Kidney tubule cell (primary cell): ENCODE results near the gene HNRNPA2B1.
"Not testable (repeated sequence)": the region's sequence is repeated elsewhere in the genome, so short reads cannot be mapped to it uniquely, and the experiment has no call there.

Experiments used
- DNase-seq: peaks from one replicate; pipeline ENCODE4 v3.0.0-alpha.2; 2018; ENCODE audit warnings: low spot score

Gene HNRNPA2B1

DNA sequence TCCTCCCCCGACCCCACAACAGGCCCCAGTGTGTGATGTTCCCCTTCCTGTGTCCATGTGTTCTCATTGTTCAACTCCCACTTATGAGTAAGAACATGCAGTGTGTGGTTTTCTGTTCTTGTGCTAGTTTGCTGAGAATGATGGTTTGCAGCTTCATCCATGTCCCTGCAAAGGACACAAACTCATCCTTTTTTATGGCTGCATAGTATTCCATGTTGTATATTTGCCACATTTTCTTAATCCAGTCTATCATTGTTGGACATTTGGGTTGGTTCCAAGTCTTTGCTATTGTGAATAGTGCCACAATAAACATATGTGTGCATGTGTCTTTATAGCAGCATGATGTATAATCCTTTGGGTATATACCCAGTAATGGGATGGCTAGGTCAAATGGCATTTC is 36.7 kb downstream of the HNRNPA2B1 start:
- not testable (repeated sequence) for DNase-seq

DNA sequence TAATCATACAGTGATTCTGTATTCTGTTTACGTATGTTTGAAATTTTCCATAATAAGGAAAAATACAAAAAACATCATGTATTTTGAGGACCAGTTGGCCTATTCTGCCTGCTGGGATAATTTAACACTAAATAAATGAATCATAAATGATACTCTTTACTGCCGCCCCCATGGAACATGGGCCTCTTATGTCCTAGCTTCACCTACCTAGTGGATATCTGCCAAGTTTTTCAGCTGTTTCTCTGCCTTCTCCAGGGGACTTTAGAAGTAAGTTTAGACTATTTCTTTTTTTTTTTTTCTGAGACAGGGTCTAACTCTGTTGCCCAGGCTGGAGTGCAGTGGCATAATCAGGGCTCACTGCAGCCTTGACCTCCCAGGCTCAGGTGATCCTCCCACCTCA is 38.1 kb downstream of the HNRNPA2B1 start:
- no peak for DNase-seq

DNA sequence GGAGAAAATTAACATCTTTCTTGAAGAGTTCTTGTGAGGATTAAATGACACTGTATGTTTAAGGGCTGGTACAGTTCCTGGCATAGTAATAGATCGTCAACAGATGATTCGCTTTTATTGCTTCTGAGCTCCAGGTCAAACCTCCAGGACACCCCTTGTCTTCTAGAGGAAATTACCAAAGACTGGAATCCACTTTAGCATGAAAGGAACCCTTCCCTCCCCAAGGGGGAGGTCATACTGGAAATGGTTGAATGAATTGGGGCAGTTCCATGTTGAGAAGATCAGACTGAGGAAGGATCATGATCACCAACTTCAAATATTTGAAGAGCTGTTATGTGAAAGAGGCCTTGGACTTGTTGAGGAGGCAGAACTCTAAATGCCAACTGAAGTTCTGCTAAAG is 39.6 kb downstream of the HNRNPA2B1 start:
- DNase-seq, result peak; percentile 56

DNA sequence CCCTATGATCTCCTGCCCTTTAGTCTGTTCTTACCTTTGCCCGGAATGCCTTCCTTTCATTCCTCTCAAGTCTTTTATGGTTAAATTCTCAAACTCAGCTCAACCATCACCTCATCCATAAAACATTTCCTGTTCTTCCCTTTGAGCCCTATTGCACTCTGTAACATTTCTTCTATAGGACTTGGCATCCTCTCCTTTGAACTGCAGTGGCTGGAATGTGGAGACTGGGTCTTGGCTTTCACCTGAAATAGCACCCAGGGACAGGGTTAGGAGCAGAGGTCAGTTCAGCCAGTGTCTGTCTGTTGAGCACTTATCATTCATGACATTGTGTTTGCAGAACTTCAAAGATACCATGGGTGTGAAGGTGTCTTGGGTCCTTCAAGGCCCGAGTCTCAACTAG is 41.3 kb downstream of the HNRNPA2B1 start:
- DNase-seq, result peak; percentile 71

DNA sequence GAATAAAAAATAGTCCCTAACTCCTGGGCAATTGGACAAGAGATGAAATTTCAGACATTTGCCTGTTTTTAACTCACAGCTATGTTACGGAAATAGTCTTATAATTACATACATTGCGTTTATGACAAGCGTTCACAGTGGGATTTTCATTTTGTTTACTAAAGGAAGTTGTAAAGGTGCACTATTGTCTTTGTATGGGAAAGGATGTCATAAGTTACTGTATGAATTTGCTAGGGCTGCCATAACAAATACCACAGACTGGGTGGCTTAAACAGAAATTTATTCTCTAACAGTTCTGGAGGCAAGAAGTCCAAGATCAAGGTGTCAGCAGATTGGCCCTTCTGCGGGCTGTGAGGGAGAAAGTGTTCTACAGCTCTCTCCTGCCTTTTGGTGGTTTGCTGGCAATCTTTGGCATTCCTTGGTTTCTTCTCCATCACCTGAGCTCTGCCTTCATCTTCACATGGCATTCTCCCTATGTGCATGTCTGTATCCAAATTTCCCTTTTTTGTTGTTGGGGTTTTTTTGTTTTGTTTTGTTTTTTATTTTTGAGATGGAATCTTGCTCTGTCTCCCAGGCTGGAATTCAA is 42.9 kb downstream of the HNRNPA2B1 start:
- DNase-seq, result no peak

DNA sequence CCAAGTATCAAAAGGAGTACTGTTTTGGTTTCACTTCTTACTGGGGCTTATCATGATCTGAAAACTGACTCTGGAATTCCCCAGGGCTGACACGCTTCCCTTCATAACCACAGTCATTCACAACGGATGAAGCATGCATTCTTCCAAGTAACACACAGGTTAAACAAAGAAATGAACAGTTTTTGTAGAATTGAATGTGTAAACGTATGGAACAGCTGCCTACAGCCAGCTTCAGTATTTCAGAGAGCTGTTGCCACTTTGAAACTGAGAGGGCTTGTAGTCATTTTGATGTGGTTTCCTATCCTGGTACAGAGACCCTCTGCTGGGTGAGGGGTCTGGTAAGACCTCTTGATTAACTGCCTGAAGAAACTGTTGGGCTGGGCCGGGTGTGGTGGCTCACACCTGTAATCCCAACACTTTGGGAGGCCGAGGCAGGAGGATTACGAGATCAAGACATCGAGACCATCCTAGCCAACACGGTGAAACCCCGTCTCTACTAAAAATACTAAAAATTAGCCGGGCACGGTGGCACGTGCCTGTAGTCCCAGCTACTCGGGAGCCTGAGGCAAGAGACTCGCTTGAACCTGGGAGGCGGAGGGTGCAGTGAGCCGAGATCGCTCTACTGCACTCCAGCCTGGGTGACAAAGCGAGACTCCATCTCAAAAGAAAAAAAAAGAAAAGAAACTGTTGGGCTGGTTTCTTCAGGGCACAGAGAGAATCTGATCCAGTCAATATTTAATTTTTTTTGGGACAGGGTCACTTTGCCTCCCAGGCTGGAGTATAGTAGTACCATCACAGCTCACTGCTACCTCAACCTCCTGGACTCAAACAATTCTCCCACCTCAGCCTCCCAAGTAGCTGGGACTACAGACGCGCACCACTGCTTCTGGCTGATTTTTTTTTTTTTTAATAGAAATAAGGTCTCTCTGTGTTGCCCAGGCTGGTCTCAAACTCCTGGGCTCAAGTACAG is 43.8 kb downstream of the HNRNPA2B1 start:
- DNase-seq, result peak; percentile 96

DNA sequence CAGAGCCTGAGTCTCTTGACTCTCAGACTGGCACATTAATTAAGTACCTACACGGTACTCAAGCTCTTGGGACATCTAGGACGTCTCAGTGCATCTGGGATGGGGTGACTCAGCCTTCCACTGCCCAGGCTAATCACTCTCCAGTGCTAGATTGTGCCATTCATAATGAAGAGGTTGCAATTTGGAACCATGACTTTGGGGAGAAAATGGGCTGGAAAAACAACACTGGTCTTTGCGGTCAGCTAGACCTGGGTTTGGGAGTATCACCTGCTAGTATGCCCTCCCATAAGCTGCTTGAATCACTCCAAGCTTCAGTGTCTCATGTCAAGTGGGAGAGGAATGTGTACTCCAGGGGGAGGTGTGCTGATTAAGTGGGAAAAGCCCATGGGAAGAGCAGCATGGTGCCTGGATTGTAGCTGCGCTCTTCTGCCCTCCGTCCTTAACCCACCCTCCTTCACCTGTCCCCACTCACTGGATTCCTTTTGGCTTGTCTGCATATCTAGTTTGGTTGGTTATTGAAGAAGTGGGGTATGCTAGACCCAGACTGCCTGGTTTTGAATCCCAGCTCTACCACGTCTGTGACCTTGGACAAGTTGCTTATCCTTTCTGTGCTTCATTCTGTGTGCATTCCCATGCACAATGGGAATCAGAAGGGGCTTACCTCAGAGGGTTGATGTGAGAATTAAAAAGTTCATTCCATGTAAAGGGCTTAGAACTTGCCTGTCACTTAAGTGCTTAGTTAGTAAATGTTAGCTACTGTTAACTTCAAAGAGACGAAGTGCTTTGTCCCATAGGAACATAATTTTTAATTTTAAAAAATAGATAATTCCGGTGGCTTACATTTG is 44.8 kb downstream of the HNRNPA2B1 start:
- peak; percentile 81 for DNase-seq

DNA sequence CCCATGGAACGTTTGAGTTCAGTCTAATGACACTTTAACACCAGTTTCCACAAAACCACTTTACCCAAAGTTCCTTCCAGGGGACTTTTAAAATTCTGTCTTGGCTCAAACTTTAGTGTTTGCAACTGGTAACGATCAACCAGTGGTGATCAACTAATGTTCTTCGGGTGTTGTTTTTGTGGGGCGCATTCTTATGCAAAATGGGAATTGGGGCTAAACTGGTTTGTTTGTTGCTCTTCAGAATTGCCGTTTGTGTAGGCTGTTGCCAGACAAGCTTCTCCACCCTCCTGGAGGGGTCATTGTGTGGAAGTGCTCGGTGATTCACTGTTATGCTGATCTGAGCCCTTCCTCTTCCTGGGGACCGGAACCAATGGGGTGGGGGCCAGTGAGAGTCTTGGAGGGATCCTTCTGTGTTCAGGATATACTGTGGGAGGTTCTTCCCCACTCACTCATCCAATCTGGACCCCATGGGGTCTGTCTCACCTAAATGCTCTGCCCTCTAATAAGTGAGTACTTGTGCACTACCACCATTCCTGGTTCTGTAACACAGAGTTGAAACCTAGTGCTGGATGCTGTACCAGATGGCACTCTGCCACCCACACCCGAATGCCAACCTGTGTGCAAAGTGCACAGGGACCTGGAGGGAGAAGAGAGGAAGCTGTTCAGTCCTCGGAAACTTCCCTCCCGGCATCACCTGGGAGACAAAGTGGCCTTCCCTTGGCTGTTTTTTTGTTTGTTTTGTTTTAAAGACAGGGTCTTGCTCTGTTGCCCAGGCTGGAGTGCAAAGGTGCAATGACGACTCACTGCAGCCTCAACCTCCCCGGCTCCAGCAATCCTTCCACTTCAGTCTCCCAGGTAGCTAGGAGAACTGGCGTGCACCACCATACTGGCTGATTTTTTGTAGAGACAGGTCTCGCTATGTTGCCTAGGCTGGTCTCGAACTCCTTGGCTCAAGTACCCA is 46.4 kb downstream of the HNRNPA2B1 start:
- peak; percentile 83 for DNase-seq

DNA sequence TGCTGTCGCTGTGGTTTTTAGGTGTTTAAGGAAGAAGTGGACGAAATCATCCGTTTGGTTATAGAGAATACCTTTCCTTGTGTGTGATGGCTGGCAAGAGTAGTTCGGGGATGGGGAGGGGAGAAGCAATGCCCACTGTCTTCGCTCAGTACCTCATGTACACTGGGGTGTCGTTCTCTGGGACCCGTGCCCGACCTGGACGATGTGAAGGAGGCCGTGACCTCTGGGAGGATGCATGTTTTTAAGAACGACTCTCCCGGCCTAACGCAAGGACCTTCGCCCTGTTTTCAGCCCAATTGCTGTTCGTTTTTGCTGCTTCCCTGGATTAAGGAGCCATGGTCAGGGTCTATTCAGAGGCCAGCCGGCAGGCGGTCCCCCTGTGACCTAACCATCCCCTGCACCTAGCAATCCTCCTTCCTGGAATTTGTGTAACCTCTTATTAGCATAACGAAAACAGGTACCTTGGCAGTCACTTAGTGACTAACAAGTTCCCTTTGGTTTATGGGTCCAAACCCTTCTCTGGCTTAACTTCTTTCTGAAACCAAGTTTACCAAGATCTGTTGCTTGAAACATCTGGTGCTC is 47.2 kb downstream of the HNRNPA2B1 start:
- DNase-seq, result peak; percentile 64

DNA sequence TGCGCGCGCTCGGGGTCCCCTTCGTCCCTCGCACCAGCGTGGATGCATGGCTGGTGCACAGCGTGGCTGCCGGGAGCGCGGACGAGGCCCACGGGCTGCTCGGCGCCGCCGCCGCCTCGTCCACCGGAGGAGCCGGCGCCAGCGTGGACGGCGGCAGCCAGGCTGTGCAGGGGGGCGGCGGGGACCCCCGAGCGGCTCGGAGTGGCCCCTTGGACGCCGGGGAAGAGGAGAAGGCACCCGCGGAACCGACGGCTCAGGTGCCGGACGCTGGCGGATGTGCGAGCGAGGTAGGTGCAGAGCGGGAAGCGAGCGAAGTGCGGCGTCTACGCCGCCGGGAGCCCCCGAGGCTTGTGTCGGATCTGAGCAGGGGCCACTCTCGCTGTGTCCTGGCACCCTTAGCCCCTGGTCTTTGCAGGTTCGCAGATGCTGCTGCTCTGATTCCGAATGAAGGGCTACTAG is 47.7 kb downstream of the HNRNPA2B1 start:
- peak; percentile 29 for DNase-seq

DNA sequence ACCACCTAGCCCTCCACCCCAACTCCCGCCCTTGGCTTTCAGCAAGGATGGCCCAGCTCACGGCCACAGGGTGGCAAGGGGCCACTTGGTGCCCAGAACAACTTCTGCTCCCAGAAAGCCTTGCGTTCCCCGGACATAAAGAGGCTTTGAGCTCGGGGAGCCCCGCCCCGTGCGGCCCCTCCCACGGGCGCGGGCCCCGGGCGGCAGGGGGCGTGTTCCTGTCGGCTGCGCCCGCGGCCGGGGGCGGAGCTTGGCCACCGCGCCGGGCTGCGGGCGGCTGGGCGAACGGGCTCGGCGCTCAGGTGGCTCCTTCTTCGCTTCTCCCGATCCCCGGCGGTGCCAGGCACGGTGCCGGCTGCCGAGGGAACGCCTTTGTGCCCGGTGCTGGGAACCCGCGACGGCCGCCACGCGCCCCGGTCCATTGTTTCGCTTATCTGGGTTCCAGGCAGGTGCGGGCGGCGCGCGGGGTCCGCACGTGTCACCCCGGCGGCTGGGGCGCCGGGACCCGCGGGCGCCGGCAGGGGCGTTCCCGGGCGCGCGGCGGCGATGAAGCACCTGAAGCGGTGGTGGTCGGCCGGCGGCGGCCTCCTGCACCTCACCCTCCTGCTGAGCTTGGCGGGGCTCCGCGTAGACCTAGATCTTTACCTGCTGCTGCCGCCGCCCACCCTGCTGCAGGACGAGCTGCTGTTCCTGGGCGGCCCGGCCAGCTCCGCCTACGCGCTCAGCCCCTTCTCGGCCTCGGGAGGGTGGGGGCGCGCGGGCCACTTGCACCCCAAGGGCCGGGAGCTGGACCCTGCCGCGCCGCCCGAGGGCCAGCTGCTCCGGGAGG is 48.4 kb downstream of the HNRNPA2B1 start, which contains the start of gene NFE2L3:
NFE2L3 (plus strand) TSS at position 246 of the 829 bp plus-strand sequence; CDS start at position 547, 301 bp downstream.
- peak; percentile 90 for DNase-seq

DNA sequence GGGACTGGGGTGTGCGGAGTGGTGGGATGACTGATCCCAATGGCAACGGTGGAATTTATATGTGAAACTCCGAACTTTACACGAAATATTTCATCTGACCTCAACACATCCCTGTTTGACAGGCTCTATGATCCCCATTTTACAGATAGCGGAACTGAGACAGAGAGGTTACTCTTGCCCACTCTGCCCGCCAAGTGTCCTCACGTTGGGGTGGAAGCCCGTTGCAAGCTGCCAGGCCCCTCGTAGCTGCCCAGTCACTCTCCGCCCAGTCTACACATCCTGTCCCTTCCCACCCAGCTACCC is 48.9 kb downstream of the HNRNPA2B1 start:
- no peak for DNase-seq

DNA sequence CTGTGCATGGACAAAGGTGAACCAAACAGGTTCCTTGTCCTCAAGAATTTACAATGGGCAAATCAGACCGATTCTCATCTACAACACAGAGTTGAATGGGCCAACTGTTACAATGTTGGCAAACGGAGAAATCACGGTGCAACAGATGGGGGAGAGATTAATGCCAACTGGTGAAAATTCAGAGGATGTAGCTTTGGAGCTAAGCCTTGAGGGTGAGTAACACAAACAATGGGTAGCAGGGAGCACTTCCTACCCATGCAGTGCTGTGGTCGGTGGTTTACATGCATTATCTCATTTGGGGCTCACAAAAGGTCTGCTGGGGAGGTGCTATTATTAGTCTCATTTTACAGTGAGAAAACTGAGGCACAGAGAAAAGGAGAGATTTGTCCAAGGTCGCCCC is 49.5 kb downstream of the HNRNPA2B1 start:
- DNase-seq, result no peak

DNA sequence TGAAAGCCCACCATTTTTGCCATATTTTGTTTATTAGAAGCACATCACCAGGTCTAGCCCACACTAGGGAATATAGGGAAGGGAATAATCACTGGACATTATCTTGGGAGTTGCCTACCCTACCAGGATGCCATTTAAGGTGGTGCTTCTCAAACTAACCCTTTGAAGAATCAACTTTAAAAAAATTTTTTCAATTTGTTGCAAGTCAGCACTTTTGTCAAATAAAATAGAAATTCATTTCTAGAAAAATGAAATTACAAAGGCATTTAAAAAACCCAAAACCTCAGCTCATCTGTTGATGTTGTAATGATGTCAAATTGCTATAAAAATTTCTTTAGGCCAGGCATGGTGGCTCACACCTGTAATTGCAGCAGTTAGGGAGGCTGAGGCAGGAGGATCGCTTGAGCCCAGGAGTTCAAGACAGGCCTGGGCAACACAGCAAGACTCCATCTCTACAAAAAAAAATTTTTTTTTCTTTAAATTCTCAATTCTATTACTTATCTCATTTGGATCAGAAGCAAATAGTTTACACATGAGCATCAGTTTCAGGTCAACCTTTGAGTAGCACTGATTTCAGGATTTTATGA is 51.1 kb downstream of the HNRNPA2B1 start:
- no peak for DNase-seq

DNA sequence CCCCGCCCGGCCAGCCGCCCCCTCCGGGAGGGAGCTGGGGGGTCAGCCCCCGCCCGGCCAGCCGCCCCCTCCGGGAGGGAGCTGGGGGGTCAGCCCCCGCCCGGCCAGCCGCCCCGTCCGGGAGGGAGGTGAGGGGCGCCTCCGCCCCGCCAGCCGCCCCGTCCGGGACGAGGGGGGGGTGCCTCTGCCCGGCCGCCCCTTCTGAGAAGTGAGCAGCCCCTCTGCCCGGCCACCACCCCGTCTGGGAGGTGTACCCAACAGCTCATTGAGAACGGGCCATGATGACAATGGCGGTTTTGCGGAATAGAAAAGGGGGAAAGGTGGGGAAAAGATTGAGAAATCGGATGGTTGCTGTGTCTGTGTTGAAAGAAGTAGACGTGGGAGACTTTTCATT is 52.2 kb downstream of the HNRNPA2B1 start:
- not testable (repeated sequence) for DNase-seq

DNA sequence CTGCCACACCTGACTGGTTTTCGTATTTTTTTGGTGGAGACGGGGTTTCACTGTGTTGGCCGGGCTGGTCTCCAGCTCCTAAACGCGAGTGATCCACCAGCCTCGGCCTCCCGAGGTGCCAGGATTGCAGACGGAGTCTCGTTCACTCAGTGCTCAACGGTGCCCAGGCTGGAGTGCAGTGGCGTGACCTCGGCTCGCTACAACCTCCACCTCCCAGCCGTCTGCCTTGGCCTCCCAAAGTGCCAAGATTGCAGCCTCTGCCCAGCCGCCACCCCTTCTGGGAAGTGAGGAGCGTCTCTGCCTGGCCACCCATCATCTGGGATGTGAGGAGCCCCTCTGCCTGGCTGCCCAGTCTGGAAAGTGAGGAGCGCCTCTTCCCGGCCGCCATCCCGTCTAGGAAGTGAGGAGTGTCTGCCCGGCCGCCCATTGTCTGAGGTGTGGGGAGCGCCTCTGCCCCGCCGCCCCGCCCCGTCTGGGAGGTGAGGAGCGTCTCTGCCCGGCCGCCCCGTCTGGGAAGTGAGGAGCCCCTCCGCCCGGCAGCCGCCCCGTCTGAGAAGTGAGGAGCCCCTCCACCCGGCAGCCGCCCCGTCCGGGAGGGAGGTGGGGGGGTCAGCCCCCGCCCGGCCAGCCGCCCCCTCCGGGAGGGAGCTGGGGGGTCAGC is 52.8 kb downstream of the HNRNPA2B1 start:
- not testable (repeated sequence) for DNase-seq

DNA sequence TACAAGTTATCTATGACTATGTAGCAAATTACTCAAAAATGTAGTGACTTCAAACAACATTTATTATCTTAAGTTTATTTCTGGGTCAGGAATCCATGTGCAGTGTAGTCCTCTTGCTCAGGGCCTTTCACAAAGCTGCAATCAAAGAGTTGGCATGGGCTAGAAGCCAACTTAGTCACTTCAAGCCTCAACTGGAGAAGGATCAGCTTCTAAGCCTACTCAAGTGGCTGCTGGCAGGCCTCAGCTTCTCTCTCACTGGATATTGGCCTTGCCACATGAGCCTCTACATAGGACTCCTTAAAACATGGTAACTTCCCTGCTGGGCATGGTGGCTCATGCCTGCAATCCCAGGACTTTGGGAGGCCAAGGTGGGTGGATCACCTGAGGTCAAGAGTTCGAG is 53.5 kb downstream of the HNRNPA2B1 start:
- DNase-seq, result no peak

DNA sequence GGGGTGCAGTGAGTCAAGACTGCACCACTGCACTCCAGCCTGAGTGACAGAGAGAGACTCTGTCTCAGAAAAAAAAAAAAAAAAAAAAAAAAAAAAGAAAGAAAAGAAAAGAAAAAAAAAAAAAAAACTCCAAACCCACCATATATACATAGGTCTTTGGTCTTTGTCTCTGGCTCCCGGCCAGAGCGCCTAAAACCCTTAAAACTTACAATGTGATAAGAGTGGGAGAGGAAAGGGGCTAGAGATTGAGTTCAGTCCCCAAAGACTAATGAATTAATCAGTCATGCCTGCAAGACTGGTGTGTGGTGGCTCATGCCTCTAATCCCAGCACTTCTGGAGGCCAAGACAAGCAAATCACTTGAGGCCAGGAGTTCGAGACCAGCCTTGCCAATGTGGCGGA is 55.3 kb downstream of the HNRNPA2B1 start:
- DNase-seq, result no peak
